ENCODE results near the gene GRHL1.
A peak's percentile ranks its signal among the peaks of the same experiment; 100 is the strongest.

GRHL1 gene

DNA sequence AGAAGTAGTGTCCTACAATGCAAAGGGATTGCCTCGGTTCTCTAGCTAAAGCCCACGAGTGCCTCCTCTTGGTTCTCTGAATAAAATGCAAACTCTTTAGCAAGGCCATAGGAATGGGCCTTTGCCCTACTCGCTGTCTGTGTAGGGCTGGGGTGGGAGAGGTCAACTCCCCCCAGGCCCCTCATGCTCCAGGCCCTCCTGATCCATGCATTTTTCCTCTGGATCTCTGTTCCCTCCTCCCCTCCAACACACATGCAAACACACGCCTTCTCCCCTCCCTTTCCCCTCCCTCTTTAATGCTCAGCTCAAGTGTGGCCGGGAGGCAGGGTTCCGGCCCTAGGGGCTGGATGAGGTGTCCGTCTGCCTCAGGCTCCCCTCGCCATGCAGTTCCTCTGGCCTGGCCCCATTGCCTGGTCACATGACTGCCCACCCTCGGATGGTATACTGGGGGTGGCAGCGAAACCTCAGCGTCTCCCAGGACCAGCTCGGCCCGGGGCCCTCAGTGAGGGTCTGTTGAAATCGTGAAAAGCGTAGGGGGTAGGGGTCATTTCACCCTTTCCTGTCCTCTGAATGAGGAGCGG lies 77.0 kb downstream of the GRHL1 start:
- no peak overlapping the region for H2BK5ac ChIP-seq (ENCODE audit: low read depth, low read length, poor library complexity)
- H4K91ac ChIP-seq (ENCODE audit: low read depth, low read length): peak overlapping the region; percentile 8
- no peak overlapping the region for H4K8ac ChIP-seq (ENCODE audit: low read depth, low read length)
- no peaks in the 10 kb centered on the region for H3K79me2 ChIP-seq (ENCODE audit: control insufficient read depth, insufficient read depth, low read length, poor library complexity)
- H3K27ac ChIP-seq (ENCODE audit: low read depth, low read length): no peak overlapping the region
- no peak overlapping the region for H3K9ac ChIP-seq (ENCODE audit: low read length)
- no peaks in the 10 kb centered on the region for H3K36me3 ChIP-seq (ENCODE audit: control insufficient read depth in 1 of 2, insufficient read depth in 2 of 2, low read length in 2 of 2)
- H2AFZ ChIP-seq (ENCODE audit: insufficient read depth, low read length, poor library complexity): no peak overlapping the region
- peaks cover 13 to 14% of the 10 kb centered on the region in 2 experiments for H3K4me1 ChIP-seq (ENCODE audit: control insufficient read depth in 1 of 2, insufficient read depth in 2 of 2, low read length in 2 of 2)
- peak; percentile 49 to 54 for DNase-seq
- H4K12ac ChIP-seq (ENCODE audit: low read depth, low read length): no peak overlapping the region
- no peak overlapping the region for H3K4ac ChIP-seq (ENCODE audit: low read depth, low read length)
- WGBS (ENCODE audit: extremely low coverage, insufficient coverage, insufficient read length): no CpG with 5 or more reads among the region's 16 CpGs
- no peak overlapping the region for H2AK5ac ChIP-seq (ENCODE audit: low read length)
- H2BK120ac ChIP-seq (ENCODE audit: insufficient read depth, low read length, poor library complexity): no peak overlapping the region
- no peak overlapping the region for H3K4me2 ChIP-seq (ENCODE audit: low read length)
- H3K9me3 ChIP-seq (ENCODE audit: insufficient read depth, low read depth, low read length): peaks cover 2% of the 10 kb centered on the region
- H3K27me3 ChIP-seq (ENCODE audit: insufficient read depth, low read length): no peaks in the 10 kb centered on the region
- no peak overlapping the region for H3K23ac ChIP-seq (ENCODE audit: low read length)
- H3K79me1 ChIP-seq (ENCODE audit: low read length): peaks cover 8% of the 10 kb centered on the region
- H2BK12ac ChIP-seq (ENCODE audit: low read length): no peak overlapping the region
- H3K4me3 ChIP-seq (ENCODE audit: low read depth, low read length): no peak overlapping the region
- H3K18ac ChIP-seq (ENCODE audit: low read length): no peak overlapping the region
- H3K14ac ChIP-seq (ENCODE audit: low read length): no peak overlapping the region

DNA sequence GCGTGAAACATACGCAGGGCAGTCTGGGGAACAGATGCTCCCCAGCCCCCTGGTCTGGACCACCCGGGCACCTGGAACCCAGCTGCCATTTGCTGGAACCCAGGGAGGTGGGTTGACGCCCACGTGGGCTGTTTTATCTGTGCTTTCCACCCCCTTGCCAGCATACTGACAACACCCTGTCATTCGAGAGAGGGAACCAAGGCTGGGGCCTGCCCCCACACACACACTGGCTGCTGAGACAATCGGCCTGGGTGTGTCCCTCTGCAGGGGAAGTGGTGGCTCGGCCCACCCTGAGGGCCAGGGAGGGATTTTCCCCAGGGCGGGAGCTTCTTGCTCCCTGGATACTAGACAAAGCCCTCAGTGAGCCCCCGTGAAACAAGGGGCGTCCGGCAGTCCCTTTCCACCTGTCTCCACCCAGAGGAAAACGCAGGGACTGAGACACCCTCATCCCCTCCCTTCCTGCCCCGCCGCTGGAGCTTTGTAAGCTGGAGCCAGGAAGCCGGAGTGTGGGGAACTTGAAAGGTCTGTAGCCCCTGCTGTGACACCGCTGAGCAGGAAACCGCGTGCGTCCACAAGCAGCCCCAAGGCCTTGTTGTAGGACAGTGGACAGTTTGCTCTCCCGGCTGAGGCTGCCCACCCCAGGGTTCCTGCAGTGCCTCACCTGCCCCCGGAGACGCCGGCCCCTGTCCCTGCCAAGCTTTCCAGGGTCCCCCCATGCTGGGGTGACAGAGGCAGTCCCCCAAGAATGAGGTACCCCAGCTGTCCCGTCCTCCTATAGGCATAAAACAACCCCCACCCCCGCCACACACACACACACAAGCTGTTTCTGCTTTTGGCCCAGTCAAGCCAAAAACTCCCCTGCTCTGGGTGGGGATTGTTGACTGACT lies 77.7 kb downstream of the GRHL1 start:
- no CpG with 5 or more reads among the region's 26 CpGs for WGBS (ENCODE audit: extremely low coverage, insufficient coverage, insufficient read length)
- H3K27ac ChIP-seq (ENCODE audit: low read depth, low read length): no peak overlapping the region

DNA sequence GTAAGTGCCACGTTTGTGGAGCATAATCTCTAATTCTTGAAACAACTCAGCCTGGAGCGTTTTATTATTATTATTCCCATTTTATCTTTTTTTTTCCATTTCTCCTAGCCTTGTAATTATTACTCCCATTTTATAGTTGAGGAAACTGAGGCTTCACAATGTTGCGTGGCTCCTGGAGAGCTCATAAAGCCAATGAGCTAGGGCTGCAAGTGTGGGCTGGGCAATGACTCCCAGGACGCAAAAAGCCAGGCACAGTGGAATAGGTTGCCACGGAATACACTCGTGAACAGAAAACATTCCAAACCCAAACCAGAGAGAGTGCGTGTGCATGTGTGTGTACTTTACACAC lies 78.4 kb downstream of the GRHL1 start:
- Histone ChIP-seq H2AFZ (ENCODE audit: insufficient read depth, low read length, poor library complexity) (no peak overlapping the region), H3K27me3 (ENCODE audit: insufficient read depth, low read length) (no peaks in the 10 kb centered on the region), H3K9ac (ENCODE audit: low read length) (no peak overlapping the region), H2BK120ac (ENCODE audit: insufficient read depth, low read length, poor library complexity) (no peak overlapping the region), H4K12ac (ENCODE audit: low read depth, low read length) (no peak overlapping the region), H3K23ac (ENCODE audit: low read length) (no peak overlapping the region), H3K4me2 (ENCODE audit: low read length) (no peak overlapping the region), H3K4me3 (ENCODE audit: low read depth, low read length) (no peak overlapping the region), H3K79me1 (ENCODE audit: low read length) (peaks cover 8% of the 10 kb centered on the region), H3K18ac (ENCODE audit: low read length) (no peak overlapping the region), H4K91ac (ENCODE audit: low read depth, low read length) (no peak overlapping the region), H3K14ac (ENCODE audit: low read length) (no peak overlapping the region), H3K4ac (ENCODE audit: low read depth, low read length) (no peak overlapping the region), H2BK5ac (ENCODE audit: low read depth, low read length, poor library complexity) (no peak overlapping the region), H3K79me2 (ENCODE audit: control insufficient read depth, insufficient read depth, low read length, poor library complexity) (no peaks in the 10 kb centered on the region), H2BK12ac (ENCODE audit: low read length) (no peak overlapping the region), H3K4me1 (ENCODE audit: control insufficient read depth in 1 of 2, insufficient read depth in 2 of 2, low read length in 2 of 2) (peaks cover 13 to 14% of the 10 kb centered on the region in 2 experiments), H2AK5ac (ENCODE audit: low read length) (no peak overlapping the region), H4K8ac (ENCODE audit: low read depth, low read length) (no peak overlapping the region), H3K9me3 (ENCODE audit: insufficient read depth, low read depth, low read length) (peaks cover 2% of the 10 kb centered on the region), H3K36me3 (ENCODE audit: control insufficient read depth in 1 of 2, insufficient read depth in 2 of 2, low read length in 2 of 2) (no peaks in the 10 kb centered on the region), H3K27ac (ENCODE audit: low read depth, low read length) (no peak overlapping the region)
- no peak for DNase-seq
- no CpG with 5 or more reads among the region's 7 CpGs for WGBS (ENCODE audit: extremely low coverage, insufficient coverage, insufficient read length)

More for the DNA sequence above, 77.7 kb downstream of the GRHL1 start:
- peak; percentile 48 to 55 for DNase-seq
- Histone ChIP-seq H3K27me3 (ENCODE audit: insufficient read depth, low read length) (no peaks in the 10 kb centered on the region), H3K9ac (ENCODE audit: low read length) (no peak overlapping the region), H3K4ac (ENCODE audit: low read depth, low read length) (no peak overlapping the region), H3K36me3 (ENCODE audit: control insufficient read depth in 1 of 2, insufficient read depth in 2 of 2, low read length in 2 of 2) (no peaks in the 10 kb centered on the region), H2BK12ac (ENCODE audit: low read length) (no peak overlapping the region), H3K4me1 (ENCODE audit: control insufficient read depth in 1 of 2, insufficient read depth in 2 of 2, low read length in 2 of 2) (peaks cover 13 to 14% of the 10 kb centered on the region in 2 experiments), H3K18ac (ENCODE audit: low read length) (no peak overlapping the region), H2AK5ac (ENCODE audit: low read length) (no peak overlapping the region), H3K79me2 (ENCODE audit: control insufficient read depth, insufficient read depth, low read length, poor library complexity) (no peaks in the 10 kb centered on the region), H3K23ac (ENCODE audit: low read length) (no peak overlapping the region), H4K91ac (ENCODE audit: low read depth, low read length) (peak overlapping the region; percentile 28), H2BK5ac (ENCODE audit: low read depth, low read length, poor library complexity) (no peak overlapping the region), H3K79me1 (ENCODE audit: low read length) (peaks cover 8% of the 10 kb centered on the region), H2BK120ac (ENCODE audit: insufficient read depth, low read length, poor library complexity) (no peak overlapping the region), H4K8ac (ENCODE audit: low read depth, low read length) (no peak overlapping the region), H2AFZ (ENCODE audit: insufficient read depth, low read length, poor library complexity) (no peak overlapping the region), H4K12ac (ENCODE audit: low read depth, low read length) (no peak overlapping the region), H3K14ac (ENCODE audit: low read length) (no peak overlapping the region), H3K9me3 (ENCODE audit: insufficient read depth, low read depth, low read length) (peaks cover 2% of the 10 kb centered on the region), H3K4me3 (ENCODE audit: low read depth, low read length) (no peak overlapping the region), H3K4me2 (ENCODE audit: low read length) (no peak overlapping the region)

DNA sequence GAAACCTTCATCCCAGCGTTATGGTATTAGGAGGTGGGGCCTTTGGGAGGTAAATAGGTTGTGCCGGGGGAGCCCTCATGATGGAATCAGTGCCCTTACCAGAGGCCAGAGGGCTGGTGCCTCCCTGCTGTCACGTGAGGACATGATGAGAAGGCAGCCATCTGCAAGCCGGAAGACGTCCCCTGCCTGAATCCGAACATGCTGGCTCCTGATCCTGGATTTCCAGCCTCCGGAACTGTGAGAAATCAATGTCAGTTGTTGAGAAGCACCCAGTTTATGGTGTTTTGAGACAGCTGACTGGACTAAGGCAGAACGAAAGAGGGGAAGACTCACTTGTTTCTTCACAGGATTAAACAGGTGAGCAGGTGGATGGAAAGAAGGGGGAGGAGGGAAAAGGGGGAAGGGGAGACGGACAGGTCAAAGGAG lies 78.8 kb downstream of the GRHL1 start:
- Histone ChIP-seq H4K91ac (ENCODE audit: low read depth, low read length) (no peak overlapping the region), H3K36me3 (ENCODE audit: control insufficient read depth in 1 of 2, insufficient read depth in 2 of 2, low read length in 2 of 2) (no peaks in the 10 kb centered on the region)
- no CpG with 5 or more reads among the region's 9 CpGs for WGBS (ENCODE audit: extremely low coverage, insufficient coverage, insufficient read length)

More for the DNA sequence above, 78.8 kb downstream of the GRHL1 start:
- Histone ChIP-seq H4K12ac (ENCODE audit: low read depth, low read length) (no peak overlapping the region), H3K4me2 (ENCODE audit: low read length) (no peak overlapping the region), H3K9ac (ENCODE audit: low read length) (no peak overlapping the region), H3K27ac (ENCODE audit: low read depth, low read length) (no peak overlapping the region), H2AFZ (ENCODE audit: insufficient read depth, low read length, poor library complexity) (no peak overlapping the region), H3K4me3 (ENCODE audit: low read depth, low read length) (no peak overlapping the region), H2BK120ac (ENCODE audit: insufficient read depth, low read length, poor library complexity) (no peak overlapping the region), H2BK12ac (ENCODE audit: low read length) (no peak overlapping the region), H3K23ac (ENCODE audit: low read length) (no peak overlapping the region), H3K79me2 (ENCODE audit: control insufficient read depth, insufficient read depth, low read length, poor library complexity) (no peaks in the 10 kb centered on the region), H3K18ac (ENCODE audit: low read length) (no peak overlapping the region), H3K4ac (ENCODE audit: low read depth, low read length) (no peak overlapping the region), H2AK5ac (ENCODE audit: low read length) (no peak overlapping the region), H3K79me1 (ENCODE audit: low read length) (peaks cover 8% of the 10 kb centered on the region), H3K14ac (ENCODE audit: low read length) (no peak overlapping the region), H3K9me3 (ENCODE audit: insufficient read depth, low read depth, low read length) (peaks cover 2% of the 10 kb centered on the region), H2BK5ac (ENCODE audit: low read depth, low read length, poor library complexity) (no peak overlapping the region), H3K4me1 (ENCODE audit: control insufficient read depth in 1 of 2, insufficient read depth in 2 of 2, low read length in 2 of 2) (peaks cover 13 to 14% of the 10 kb centered on the region in 2 experiments), H4K8ac (ENCODE audit: low read depth, low read length) (no peak overlapping the region), H3K27me3 (ENCODE audit: insufficient read depth, low read length) (no peaks in the 10 kb centered on the region)
- DNase-seq: no peak

Measured in trophoblast cell (in vitro differentiated cells and primary cell).